Measurements from ENCODE around the gene ARPC5L. TPM values are rescaled to one million over a fixed set of nuclear protein-coding genes. Genes with fewer than 3 reads are reported as not detected.

The ARPC5L gene
- total RNA-seq, 1 experiment from 2014 or later, result 47.2 TPM

- ATAC-seq, result no peak
- ChIA-PET CTCF (interaction anchor here (0.5 to 6.3 kb wide), 3 partner anchors 23 to 436 kb away, joined by 3 to 40 read pairs (median 9); partner anchors contain the start of gene WDR38), POLR2A (interaction anchor here (2.7 kb wide), 1 partner anchor 22 kb away, joined by 7 read pairs; no protein-coding TSS in a partner anchor)
- no peaks in the 10 kb centered on the region for H3K9me3 Mint-ChIP-seq
- H3K4me3 Mint-ChIP-seq, result no peak overlapping the region
- H3K4me1 Mint-ChIP-seq, result peaks cover 41% of the 10 kb centered on the region
- no peaks in the 10 kb centered on the region for H3K27me3 Mint-ChIP-seq (ENCODE audit: low read depth)
- TF ChIP-seq ZSCAN18 (CRISPR knock-in tag; IDR thresholded peaks at IDR 0.05) (no peak), PRDM15 (CRISPR knock-in tag; IDR thresholded peaks at IDR 0.05) (no peak), TEAD4 (CRISPR knock-in tag; IDR thresholded peaks at IDR 0.05) (no peak), ZNF425 (CRISPR knock-in tag; conservative IDR thresholded peaks at IDR 0.05) (no peak)
- peak overlapping the region; percentile 84 for H3K27ac Mint-ChIP-seq
- H3K36me3 Mint-ChIP-seq, result peaks cover 30% of the 10 kb centered on the region
- DNase-seq (ENCODE audit: low spot score), result no peak
Observed at GRCh38 chr9:124878518-124878917, 16.6 kb downstream of the ARPC5L start.

GRCh38 chr9:124879226-124879625, 17.3 kb downstream of the ARPC5L start:
- ChIA-PET CTCF (interaction anchor here (2.0 to 6.3 kb wide), 2 partner anchors 23 to 26 kb away, joined by 9 to 40 read pairs; partner anchors contain the start of gene WDR38), POLR2A (interaction anchor here (2.7 kb wide), 1 partner anchor 22 kb away, joined by 7 read pairs; no protein-coding TSS in a partner anchor)
- no peak for TF ChIP-seq ELF4 (CRISPR knock-in tag; IDR thresholded peaks at IDR 0.05; ENCODE audit: low read depth)
- TF ChIP-seq ESRRA (CRISPR knock-in tag; IDR thresholded peaks at IDR 0.05; ENCODE audit: borderline replicate concordance), result no peak
- no peak for TF ChIP-seq IRF1 (CRISPR knock-in tag; IDR thresholded peaks at IDR 0.05)
- no peak for TF ChIP-seq NFE2L1 (CRISPR knock-in tag; IDR thresholded peaks at IDR 0.05)
- TF ChIP-seq ZNF138 (CRISPR knock-in tag; conservative IDR thresholded peaks at IDR 0.05), result no peak
- TF ChIP-seq NR1H2 (CRISPR knock-in tag; IDR thresholded peaks at IDR 0.05), result no peak
- TF ChIP-seq ZNF121 (CRISPR knock-in tag; IDR thresholded peaks at IDR 0.05), result no peak
- no peak for TF ChIP-seq CBFB (CRISPR knock-in tag; IDR thresholded peaks at IDR 0.05; ENCODE audit: low read depth)
- no peak for TF ChIP-seq MLX (CRISPR knock-in tag; IDR thresholded peaks at IDR 0.05)
- TF ChIP-seq ZSCAN18 (CRISPR knock-in tag; IDR thresholded peaks at IDR 0.05), result no peak
- no peak for TF ChIP-seq ATF3 (CRISPR knock-in tag; conservative IDR thresholded peaks at IDR 0.05)
- TF ChIP-seq RELA (CRISPR knock-in tag; IDR thresholded peaks at IDR 0.05; ENCODE audit: borderline replicate concordance), result no peak
- ATAC-seq (no peak), DNase-seq (ENCODE audit: low spot score) (no peak)
- H3K4me1 Mint-ChIP-seq, result peaks cover 42% of the 10 kb centered on the region
- H3K27me3 Mint-ChIP-seq (ENCODE audit: low read depth), result no peaks in the 10 kb centered on the region
- no peaks in the 10 kb centered on the region for H3K9me3 Mint-ChIP-seq
- no peak overlapping the region for H3K4me3 Mint-ChIP-seq
- 0 out of 2 replicates have a peak overlapping the region, but pooled peaks have one; percentile 58 for H3K27ac Mint-ChIP-seq
- H3K36me3 Mint-ChIP-seq, result peaks cover 29% of the 10 kb centered on the region
